Activated CD4-positive, alpha-beta T cell treated with anti-CD3 and anti-CD28 coated beads for 36 hours (primary cell): ENCODE data around the gene MAPRE2. TPM values are rescaled to one million over a fixed set of nuclear protein-coding genes. Genes with fewer than 3 reads are reported as not detected.

Experiments used
- ATAC-seq: fragments of 200-7000 bp; cut with Tn5 transposase; one replicate; pipeline ENCODE4 v1.10.0; 2021; ENCODE audit warnings: mild to moderate bottlenecking, moderate library complexity
- CTCF ChIA-PET: fragments of 350-600 bp; sonication (Branson Sonifier 250); formaldehyde crosslinking; loops from one replicate; lab custom pipeline; 2021; ENCODE audit warnings: antibody characterized with exemption; lab: Charles Lee
- POLR2A ChIA-PET: fragments of 350-600 bp; sonication (Branson Sonifier 250); formaldehyde crosslinking; loops from one replicate; lab custom pipeline; 2021; ENCODE audit warnings: antibody characterized with exemption, inconsistent platforms; lab: Charles Lee
- DNase-seq: peaks from one replicate; pipeline ENCODE4 v3.0.0-alpha.2; 2020
- H3K27ac Mint-ChIP-seq: one replicate; pipeline ENCODE4 v1.8.0; 2021; ENCODE audit warnings: mixed read lengths
- H3K27me3 Mint-ChIP-seq: one replicate; pipeline ENCODE4 v1.8.0; 2021; ENCODE audit warnings: mixed read lengths
- H3K36me3 Mint-ChIP-seq: one replicate; pipeline ENCODE4 v1.8.0; 2021; ENCODE audit warnings: low read depth, mixed read lengths
- H3K4me1 Mint-ChIP-seq: one replicate; pipeline ENCODE4 v1.8.0; 2021; ENCODE audit warnings: mixed read lengths
- H3K4me3 Mint-ChIP-seq: one replicate; pipeline ENCODE4 v1.8.0; 2021; ENCODE audit warnings: mild to moderate bottlenecking, moderate library complexity, mixed read lengths
- H3K9me3 Mint-ChIP-seq: one replicate; pipeline ENCODE4 v1.8.0; 2021; ENCODE audit warnings: low read depth, mixed read lengths
- intact Hi-C, 2 experiments: fragments of 100-400 bp; cut with DNase I in 1 of 2; cut with micrococcal nuclease in 1 of 2; formaldehyde crosslinking; loops; one replicate each; pipeline versions ENCODE4 v1.14.2 to v1.15.1; 2022 to 2024; cut with DNase I, micrococcal nuclease
- total RNA-seq, 2 experiments: library from RNA; stranded (reverse); gene quantifications; one replicate each; pipeline ENCODE4 v1.2.3, GENCODE V29; 2021

The MAPRE2 gene
- total RNA-seq, 2 experiments from 2014 or later = 59.4 to 83.8 TPM

- Mint-ChIP-seq H3K4me3 (no peak overlapping the region), H3K9me3 (peaks cover 2% of the 10 kb centered on the region), H3K27me3 (no peaks in the 10 kb centered on the region), H3K4me1 (no peaks in the 10 kb centered on the region), H3K27ac (no peak overlapping the region), H3K36me3 (no peaks in the 10 kb centered on the region)
- no peak for ATAC-seq
- intact Hi-C loops = no loop called here
- POLR2A ChIA-PET = no interaction called here
- no peak for DNase-seq
- CTCF ChIA-PET = interaction anchor here (1.2 kb wide), 1 partner anchor 8 kb away, joined by 4 read pairs; no protein-coding TSS in a partner anchor
These were observed 140.9 kb downstream of the MAPRE2 start for GRCh38 chr18:35182151-35182550.

DNA sequence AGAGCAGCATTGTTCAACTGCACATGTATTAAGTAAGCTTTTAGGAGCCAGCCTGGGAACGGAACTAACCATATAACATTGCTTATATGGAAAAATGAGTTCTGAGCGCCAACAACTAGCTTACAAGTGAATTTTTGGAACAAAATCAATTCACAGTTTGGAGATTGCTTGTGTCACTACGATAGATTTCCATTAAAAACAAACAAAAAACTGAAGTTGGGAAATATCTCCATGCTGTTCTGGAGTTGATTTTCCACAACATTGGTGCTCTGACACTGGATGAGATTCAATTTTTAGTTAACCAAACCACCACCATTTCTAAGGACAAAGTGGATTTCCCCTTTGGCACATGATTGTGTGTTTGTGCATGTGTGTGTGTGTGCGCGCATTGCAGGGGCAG is 142.7 kb downstream of the MAPRE2 start:
- DNase-seq = no peak
- no peak for ATAC-seq
- H3K36me3 Mint-ChIP-seq = no peaks in the 10 kb centered on the region
- H3K27ac Mint-ChIP-seq = no peak overlapping the region
- H3K4me3 Mint-ChIP-seq = no peak overlapping the region
- no peaks in the 10 kb centered on the region for H3K9me3 Mint-ChIP-seq
- H3K4me1 Mint-ChIP-seq = no peaks in the 10 kb centered on the region
- CTCF ChIA-PET = no interaction called here
- POLR2A ChIA-PET = no interaction called here
- intact Hi-C loops = no loop called here
- H3K27me3 Mint-ChIP-seq = no peaks in the 10 kb centered on the region

- ATAC-seq = no peak
- POLR2A ChIA-PET = no interaction called here
These were observed 144.6 kb downstream of the MAPRE2 start for GRCh38 chr18:35185771-35186170.

GRCh38 chr18:35186291-35187034 is 145.2 kb downstream of the MAPRE2 start:
- intact Hi-C loops = no loop called here
- no peaks in the 10 kb centered on the region for H3K4me1 Mint-ChIP-seq
- ATAC-seq (no peak), DNase-seq (no peak)
- no peak overlapping the region for H3K4me3 Mint-ChIP-seq
- no peak overlapping the region for H3K27ac Mint-ChIP-seq
- H3K27me3 Mint-ChIP-seq = no peaks in the 10 kb centered on the region
- no peaks in the 10 kb centered on the region for H3K36me3 Mint-ChIP-seq
- POLR2A ChIA-PET = no interaction called here
- CTCF ChIA-PET = interaction anchor here (1.0 to 1.4 kb wide), 2 partner anchors 10 to 159 kb away, joined by 4 read pairs; no protein-coding TSS in a partner anchor
- H3K9me3 Mint-ChIP-seq = no peaks in the 10 kb centered on the region

More at GRCh38 chr18:35185771-35186170, 144.6 kb downstream of the MAPRE2 start:
- CTCF ChIA-PET = interaction anchor here (1.4 kb wide), 1 partner anchor 9 kb away, joined by 4 read pairs; no protein-coding TSS in a partner anchor
- H3K27ac Mint-ChIP-seq = no peak overlapping the region
- H3K9me3 Mint-ChIP-seq = no peaks in the 10 kb centered on the region
- no peaks in the 10 kb centered on the region for H3K27me3 Mint-ChIP-seq
- intact Hi-C loops = no loop called here
- no peaks in the 10 kb centered on the region for H3K4me1 Mint-ChIP-seq
- DNase-seq = no peak
- H3K4me3 Mint-ChIP-seq = no peak overlapping the region
- H3K36me3 Mint-ChIP-seq = no peaks in the 10 kb centered on the region

DNA sequence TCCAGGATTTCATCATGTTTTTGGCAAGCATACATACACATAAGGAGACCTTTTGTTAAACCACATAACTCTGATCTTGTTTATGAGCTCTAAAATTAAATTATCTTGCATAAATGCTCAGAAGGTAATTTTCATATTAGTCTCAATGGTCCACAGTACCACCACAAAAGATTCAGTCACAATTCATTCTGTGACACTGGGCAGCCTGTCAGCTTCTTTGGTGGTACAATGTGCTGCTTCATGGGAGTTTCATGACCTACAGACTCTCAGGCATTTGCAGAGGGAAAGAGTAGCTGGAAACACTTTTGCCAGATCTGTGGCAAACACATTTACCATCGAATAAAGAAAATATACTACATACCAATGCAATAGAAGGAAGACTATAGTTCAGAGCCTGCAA is 148.3 kb downstream of the MAPRE2 start:
- Mint-ChIP-seq H3K27me3 (no peaks in the 10 kb centered on the region), H3K4me1 (no peaks in the 10 kb centered on the region), H3K4me3 (no peak overlapping the region), H3K36me3 (no peaks in the 10 kb centered on the region), H3K9me3 (no peaks in the 10 kb centered on the region), H3K27ac (no peak overlapping the region)
- intact Hi-C loops = no loop called here
- DNase-seq (no peak), ATAC-seq (no peak)
- POLR2A ChIA-PET = no interaction called here
- CTCF ChIA-PET = interaction anchor here (1.1 kb wide), 1 partner anchor 8 kb away, joined by 4 read pairs; no protein-coding TSS in a partner anchor

DNA sequence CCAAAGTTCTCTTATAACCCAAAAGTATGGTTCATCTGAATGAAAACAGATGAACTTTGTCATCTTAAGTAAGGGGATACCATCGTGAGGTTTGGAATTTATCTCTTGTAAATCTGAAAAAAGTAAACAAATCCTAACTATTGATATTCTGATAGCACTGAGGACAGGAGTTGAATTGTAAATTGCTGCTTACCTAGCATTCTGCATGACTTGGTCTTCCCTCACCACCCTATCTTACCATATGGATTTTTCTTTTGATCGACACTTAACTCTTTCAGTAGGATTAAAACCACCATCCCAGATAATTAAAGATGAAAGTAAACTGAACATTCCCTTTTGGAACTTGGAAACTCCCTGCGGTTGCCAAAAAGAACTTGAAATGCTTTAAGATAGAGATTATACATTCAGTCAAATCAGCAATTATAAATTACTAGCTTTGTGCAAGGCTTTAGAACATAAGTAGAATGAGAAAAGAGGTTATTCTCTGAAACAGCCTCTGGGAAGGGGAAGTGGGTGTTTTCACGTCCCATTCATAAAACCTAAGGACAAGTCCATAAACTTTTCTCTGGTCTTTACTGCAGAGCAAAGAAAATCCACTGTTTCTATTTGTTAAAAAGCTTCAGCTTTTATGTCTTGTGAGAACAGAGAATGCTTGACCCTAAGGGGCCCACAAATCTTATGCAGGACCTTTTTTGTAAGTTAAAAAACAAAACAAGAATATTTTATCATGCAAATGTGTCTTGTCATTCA is 149.9 kb downstream of the MAPRE2 start:
- DNase-seq = no peak
- Mint-ChIP-seq H3K4me1 (no peaks in the 10 kb centered on the region), H3K27me3 (no peaks in the 10 kb centered on the region), H3K27ac (no peak overlapping the region), H3K9me3 (no peaks in the 10 kb centered on the region), H3K36me3 (no peaks in the 10 kb centered on the region), H3K4me3 (no peak overlapping the region)
- intact Hi-C loops = no loop called here
- no peak for ATAC-seq
- POLR2A ChIA-PET = no interaction called here
- CTCF ChIA-PET = interaction anchor here (1.0 kb wide), 1 partner anchor 13 kb away, joined by 4 read pairs; no protein-coding TSS in a partner anchor

DNA sequence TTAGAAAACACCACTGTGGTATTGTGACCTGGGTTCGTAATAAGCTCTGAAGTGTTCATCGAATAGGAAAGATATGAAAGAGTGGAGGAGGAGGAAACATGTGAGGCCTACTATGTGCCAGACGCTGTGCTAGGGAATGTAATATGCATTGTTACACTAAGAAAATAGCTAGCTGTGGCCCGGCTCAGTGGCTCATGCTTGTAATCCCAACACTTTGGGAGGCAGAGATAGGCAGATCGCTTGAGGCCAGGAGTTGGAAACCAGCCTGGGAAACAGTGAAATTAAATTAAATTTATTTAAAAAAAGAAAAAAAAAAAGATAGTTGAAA is 150.4 kb downstream of the MAPRE2 start:
- DNase-seq (no peak), ATAC-seq (no peak)
- intact Hi-C loops = no loop called here
- ChIA-PET CTCF (interaction anchor here (1.0 kb wide), 1 partner anchor 14 kb away, joined by 4 read pairs; no protein-coding TSS in a partner anchor), POLR2A (no interaction called here)
- Mint-ChIP-seq H3K36me3 (no peaks in the 10 kb centered on the region), H3K27me3 (no peaks in the 10 kb centered on the region), H3K4me1 (no peaks in the 10 kb centered on the region), H3K27ac (no peak overlapping the region), H3K9me3 (no peaks in the 10 kb centered on the region), H3K4me3 (no peak overlapping the region)

DNA sequence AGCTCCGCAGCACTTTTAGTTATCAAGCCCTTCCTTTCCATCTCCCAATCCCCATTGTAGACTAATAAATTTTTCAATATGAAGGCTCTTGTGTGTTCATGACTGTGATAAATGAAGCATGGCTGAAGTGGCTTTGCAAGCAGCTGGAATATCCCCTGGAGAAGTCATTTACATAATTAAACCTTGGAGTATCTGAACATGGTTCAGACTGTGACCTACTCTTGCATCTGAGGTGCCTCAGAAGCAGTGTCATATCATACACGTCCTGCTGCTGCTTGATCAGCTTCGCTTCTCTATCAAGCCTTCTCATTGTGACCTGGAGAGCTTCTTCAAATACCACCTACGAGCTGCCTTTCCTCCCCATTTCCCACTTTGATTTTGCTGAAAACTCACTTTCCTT is 151.2 kb downstream of the MAPRE2 start:
- Mint-ChIP-seq H3K36me3 (no peaks in the 10 kb centered on the region), H3K4me1 (no peaks in the 10 kb centered on the region), H3K27ac (no peak overlapping the region), H3K4me3 (no peak overlapping the region), H3K9me3 (no peaks in the 10 kb centered on the region), H3K27me3 (no peaks in the 10 kb centered on the region)
- POLR2A ChIA-PET = no interaction called here
- CTCF ChIA-PET = interaction anchor here (0.6 to 1.1 kb wide), 4 partner anchors 11 to 592 kb away, joined by 3 to 4 read pairs (median 3); no protein-coding TSS in a partner anchor
- ATAC-seq = no peak
- intact Hi-C loops = no loop called here
- no peak for DNase-seq

Other genes starting within 250 kb of the MAPRE2 start
- 10 to 100 TPM; 21.3 to 21.9 TPM for gene ZNF397, start 199.6 kb downstream of the MAPRE2 start, total RNA-seq
- gene ZSCAN30, start 248.8 kb downstream of the MAPRE2 start, total RNA-seq = 10 to 100 TPM; 24.2 to 25.4 TPM